SK-N-MC (cell line): ENCODE results near the gene HECA.

Source experiments
- DNase-seq: peaks from one replicate; pipeline ENCODE4 v3.0.0-alpha.2; 2011; ENCODE audit warnings: low read depth, low spot score
- H3K27ac ChIP-seq: fragments of 200-600 bp; sonication (generic); 2 replicates; pipeline ENCODE4 v1.5.1; 2016; ENCODE audit warnings: mixed run types
- H3K36me3 ChIP-seq: fragments of 200-600 bp; sonication (generic); 2 replicates; pipeline ENCODE4 v1.6.1; 2017; ENCODE audit warnings: antibody characterized with exemption, low read length, mixed read lengths; ENCODE audit not compliant: insufficient read depth
- H3K4me3 ChIP-seq: fragments of 200-600 bp; sonication (generic); 2 replicates; pipeline ENCODE4 v1.5.1; 2016
- H3K9ac ChIP-seq: fragments of 200-600 bp; sonication (generic); 2 replicates; pipeline ENCODE4 v1.8.0; 2017; ENCODE audit warnings: mixed run types, mixed read lengths; ENCODE audit not compliant: insufficient read length
- H3K9me3 ChIP-seq: fragments of 200-600 bp; sonication (generic); 2 replicates; pipeline ENCODE4 v1.6.1; 2017; ENCODE audit warnings: low read depth, mild to moderate bottlenecking, antibody characterized with exemption, low read length, moderate library complexity, mixed read lengths
- EZH2 ChIP-seq: fragments of 200-600 bp; sonication (generic); IDR thresholded peaks from one replicate; pipeline ENCODE4 v1.6.1; 2017; ENCODE audit warnings: antibody characterized with exemption
- FOXP2 ChIP-seq: optimal IDR thresholded peaks from 2 replicates; pipeline ENCODE3; 2011; ENCODE audit warnings: mild to moderate bottlenecking, moderate library complexity; ENCODE audit not compliant: insufficient read depth; ENCODE audit errors: extremely low read length, control extremely low read depth
- POLR2AphosphoS5 ChIP-seq: IDR thresholded peaks from 2 replicates; pipeline ENCODE4 v1.6.1; 2012; ENCODE audit warnings: mild to moderate bottlenecking, low read depth, low read length, borderline replicate concordance

HECA gene

DNA sequence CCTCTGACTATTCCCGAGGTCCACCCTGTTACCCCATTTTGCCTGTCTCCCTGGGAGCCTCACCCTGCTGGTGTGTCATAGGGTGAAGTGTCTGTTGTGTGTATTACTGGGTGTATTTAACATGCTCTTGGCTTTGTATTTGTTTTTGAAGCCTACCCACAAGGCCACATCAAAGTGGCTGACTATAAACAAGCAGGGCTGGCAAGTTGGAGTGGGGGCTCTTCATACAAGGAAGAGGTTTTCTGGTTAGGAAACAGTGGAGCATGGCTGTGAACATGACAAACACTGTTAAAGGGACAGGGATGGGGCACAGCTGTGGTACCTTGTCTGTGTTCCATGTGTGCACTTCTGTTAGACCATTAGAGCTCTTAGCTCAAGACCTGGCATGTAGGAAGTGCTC is 26.3 kb downstream of the HECA start:
- Histone ChIP-seq H3K27ac (no peak overlapping the region), H3K9ac (no peak overlapping the region), H3K9me3 (no peaks in the 10 kb centered on the region), H3K36me3 (peaks cover 7% of the 10 kb centered on the region; the same call in 1 of the 2 replicates), H3K4me3 (no peak overlapping the region)
- TF ChIP-seq FOXP2 (no peak), EZH2 (no peak), POLR2AphosphoS5 (no peak)
- DNase-seq = no peak

- Histone ChIP-seq H3K9me3 (no peaks in the 10 kb centered on the region), H3K9ac (no peak overlapping the region), H3K27ac (no peak overlapping the region), H3K36me3 (peaks cover 13% of the 10 kb centered on the region; the same call in 1 of the 2 replicates), H3K4me3 (no peak overlapping the region)
- DNase-seq = no peak
- TF ChIP-seq EZH2 (no peak), POLR2AphosphoS5 (no peak), FOXP2 (no peak)
These were observed 27.0 kb downstream of the HECA start for GRCh38 chr6:139161817-139162284.

DNA sequence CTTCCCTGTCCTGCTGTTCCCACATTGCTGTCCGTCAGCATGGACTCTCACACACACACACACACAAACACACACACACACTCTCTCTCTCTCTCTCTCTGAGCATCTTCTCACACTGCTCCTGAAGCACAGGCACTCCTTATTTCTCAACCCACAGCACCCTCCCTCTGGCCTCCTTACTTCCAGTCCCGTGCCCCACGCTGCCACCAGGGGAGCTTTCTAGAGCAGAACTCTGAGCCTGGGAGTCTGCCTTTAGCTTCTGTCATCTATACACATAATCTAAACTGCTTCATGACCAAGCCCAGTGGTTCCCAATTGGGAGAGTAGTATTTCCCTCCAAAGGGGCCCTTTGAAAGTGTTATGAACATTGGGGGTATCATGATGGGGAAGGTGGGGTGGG is 29.1 kb downstream of the HECA start:
- no peak for TF ChIP-seq EZH2
- TF ChIP-seq FOXP2 = no peak
- TF ChIP-seq POLR2AphosphoS5 = no peak
- H3K36me3 ChIP-seq = peaks cover 33% of the 10 kb centered on the region
- H3K9ac ChIP-seq = no peak overlapping the region
- H3K27ac ChIP-seq = no peak overlapping the region
- no peak for DNase-seq
- no peak overlapping the region for H3K4me3 ChIP-seq
- H3K9me3 ChIP-seq = no peaks in the 10 kb centered on the region

DNA sequence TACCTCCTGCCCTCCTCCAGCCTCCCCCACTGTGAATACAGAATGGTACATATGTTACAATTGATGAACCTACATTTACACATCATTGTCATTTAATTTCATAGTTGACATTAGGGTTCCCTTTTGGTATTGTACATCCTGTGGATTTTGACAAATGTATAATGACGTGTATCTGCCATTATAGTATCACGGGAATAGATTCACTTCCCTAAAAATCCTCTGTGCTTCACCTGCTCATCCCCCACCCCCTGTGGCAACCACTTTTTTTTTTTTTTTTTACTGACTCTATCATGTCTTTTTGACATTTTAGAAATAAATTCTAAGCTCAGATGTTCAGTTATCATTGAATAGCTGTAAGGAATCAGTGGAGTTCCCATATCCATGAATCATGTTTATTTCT is 30.4 kb downstream of the HECA start:
- no peak for DNase-seq
- no peak overlapping the region for H3K9ac ChIP-seq
- no peak for TF ChIP-seq EZH2
- TF ChIP-seq POLR2AphosphoS5 = no peak
- no peak overlapping the region for H3K27ac ChIP-seq
- H3K4me3 ChIP-seq = no peak overlapping the region
- no peaks in the 10 kb centered on the region for H3K9me3 ChIP-seq
- peaks cover 41% of the 10 kb centered on the region for H3K36me3 ChIP-seq

- H3K4me3 ChIP-seq = no peak overlapping the region
- no peak overlapping the region for H3K27ac ChIP-seq
- no peak for TF ChIP-seq POLR2AphosphoS5
- no peak for TF ChIP-seq EZH2
- no peak for TF ChIP-seq FOXP2
- H3K36me3 ChIP-seq = peaks cover 49% of the 10 kb centered on the region
- no peak for DNase-seq
- H3K9ac ChIP-seq = no peak overlapping the region
- no peaks in the 10 kb centered on the region for H3K9me3 ChIP-seq
These were observed 31.5 kb downstream of the HECA start for GRCh38 chr6:139166238-139166955.

GRCh38 chr6:139166956-139167313 is 32.1 kb downstream of the HECA start:
- TF ChIP-seq FOXP2 = no peak
- TF ChIP-seq EZH2 = no peak
- no peak for TF ChIP-seq POLR2AphosphoS5
- DNase-seq = no peak
- no peak overlapping the region for H3K9ac ChIP-seq
- H3K36me3 ChIP-seq = peaks cover 52% of the 10 kb centered on the region
- H3K27ac ChIP-seq = no peak overlapping the region
- H3K4me3 ChIP-seq = no peak overlapping the region
- no peaks in the 10 kb centered on the region for H3K9me3 ChIP-seq

GRCh38 chr6:139172151-139172550 is 37.3 kb downstream of the HECA start:
- Histone ChIP-seq H3K27ac (no peak overlapping the region), H3K9me3 (no peaks in the 10 kb centered on the region), H3K9ac (no peak overlapping the region), H3K4me3 (no peak overlapping the region), H3K36me3 (peaks cover 82% of the 10 kb centered on the region)
- DNase-seq = no peak
- no peak for TF ChIP-seq FOXP2
- TF ChIP-seq POLR2AphosphoS5 = no peak
- no peak for TF ChIP-seq EZH2

DNA sequence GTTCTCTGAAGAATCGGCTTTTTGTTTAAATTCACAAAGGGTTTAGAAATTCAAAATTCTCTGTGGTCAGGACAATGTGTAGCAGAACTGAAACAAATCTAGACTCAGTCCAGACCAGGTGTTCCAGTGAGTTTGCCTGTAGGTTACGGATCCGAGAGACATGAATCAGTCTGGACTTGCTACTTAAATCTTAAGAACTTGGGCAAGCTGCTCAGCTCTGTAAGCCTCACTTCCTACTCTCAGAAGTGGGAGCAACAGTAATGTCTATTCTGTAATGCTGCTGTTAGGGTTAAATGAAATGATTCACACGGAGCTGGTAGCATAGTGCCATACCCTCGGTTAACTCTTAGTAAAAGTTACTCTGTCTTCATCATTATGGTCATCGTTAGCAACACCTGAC is 37.7 kb downstream of the HECA start:
- Histone ChIP-seq H3K4me3 (no peak overlapping the region), H3K27ac (no peak overlapping the region), H3K9me3 (no peaks in the 10 kb centered on the region), H3K9ac (no peak overlapping the region), H3K36me3 (peaks cover 82% of the 10 kb centered on the region)
- no peak for DNase-seq
- TF ChIP-seq FOXP2 (no peak), POLR2AphosphoS5 (no peak), EZH2 (no peak)

- H3K4me3 ChIP-seq = no peak overlapping the region
- no peak overlapping the region for H3K27ac ChIP-seq
- H3K9ac ChIP-seq = no peak overlapping the region
- peaks cover 83% of the 10 kb centered on the region for H3K36me3 ChIP-seq
- no peak for TF ChIP-seq POLR2AphosphoS5
- TF ChIP-seq FOXP2 = no peak
- no peak for TF ChIP-seq EZH2
- H3K9me3 ChIP-seq = no peaks in the 10 kb centered on the region
- DNase-seq = no peak
These were observed 38.3 kb downstream of the HECA start for GRCh38 chr6:139173172-139173571.
